RWPE2 (cell line): ENCODE results near the gene ANKRD42.
"Not testable (repeated sequence)": the region's sequence is repeated elsewhere in the genome, so short reads cannot be mapped to it uniquely, and the experiment has no call there.

Source experiments
- ATAC-seq: fragments of 200-7000 bp; cut with Tn5 transposase; 3 replicates; pipeline ENCODE4 v1.9.1; 2021; ENCODE audit warnings: low read depth
- DNase-seq: peaks from one replicate; pipeline ENCODE4 v3.0.0-alpha.2; 2020; ENCODE audit warnings: low spot score
- H3K27ac ChIP-seq: fragments of 450-650 bp; 2 replicates; pipeline ENCODE4 v1.5.1; 2017; ENCODE audit warnings: mild to moderate bottlenecking; ENCODE audit not compliant: poor library complexity, severe bottlenecking
- H3K27me3 ChIP-seq: fragments of 250-450 bp; sonication (Bioruptor Pico); 2 replicates; pipeline ENCODE4 v1.5.1; 2021; ENCODE audit warnings: mild to moderate bottlenecking, moderate library complexity; ENCODE audit not compliant: insufficient read depth, poor library complexity, severe bottlenecking
- H3K36me3 ChIP-seq: fragments of 250-450 bp; sonication (Bioruptor Pico); 2 replicates; pipeline ENCODE4 v1.5.1; 2020; ENCODE audit warnings: low read depth, mild to moderate bottlenecking, moderate library complexity
- H3K4me1 ChIP-seq: fragments of 250-450 bp; sonication (Bioruptor Pico); 2 replicates; pipeline ENCODE4 v1.5.1; 2021; ENCODE audit warnings: mild to moderate bottlenecking, moderate library complexity; ENCODE audit not compliant: insufficient read depth, poor library complexity, severe bottlenecking
- H3K4me3 ChIP-seq: fragments of 250-450 bp; sonication (Bioruptor Pico); 2 replicates; pipeline ENCODE4 v1.5.1; 2021; ENCODE audit warnings: mild to moderate bottlenecking, moderate library complexity; ENCODE audit not compliant: severe bottlenecking
- H3K9me3 ChIP-seq: fragments of 250-450 bp; sonication (Bioruptor Pico); 2 replicates; pipeline ENCODE4 v1.5.1; 2021; ENCODE audit warnings: mild to moderate bottlenecking, moderate library complexity; ENCODE audit not compliant: severe bottlenecking
- CTCF ChIP-seq: fragments of 450-650 bp; IDR thresholded peaks from one replicate; pipeline ENCODE4 v1.5.1; 2017; ENCODE audit warnings: mild to moderate bottlenecking, moderate library complexity; ENCODE audit not compliant: poor library complexity, severe bottlenecking

Gene ANKRD42

GRCh38 chr11:83206221-83206620 lies 12.7 kb downstream of the ANKRD42 start:
- Histone ChIP-seq H3K4me1 (no peaks in the 10 kb centered on the region), H3K4me3 (no peak overlapping the region), H3K36me3 (peaks cover 36% of the 10 kb centered on the region), H3K27ac (no peak overlapping the region), H3K9me3 (no peaks in the 10 kb centered on the region), H3K27me3 (no peaks in the 10 kb centered on the region)
- no peak for TF ChIP-seq CTCF
- no peak for ATAC-seq
- no peak for DNase-seq

DNA sequence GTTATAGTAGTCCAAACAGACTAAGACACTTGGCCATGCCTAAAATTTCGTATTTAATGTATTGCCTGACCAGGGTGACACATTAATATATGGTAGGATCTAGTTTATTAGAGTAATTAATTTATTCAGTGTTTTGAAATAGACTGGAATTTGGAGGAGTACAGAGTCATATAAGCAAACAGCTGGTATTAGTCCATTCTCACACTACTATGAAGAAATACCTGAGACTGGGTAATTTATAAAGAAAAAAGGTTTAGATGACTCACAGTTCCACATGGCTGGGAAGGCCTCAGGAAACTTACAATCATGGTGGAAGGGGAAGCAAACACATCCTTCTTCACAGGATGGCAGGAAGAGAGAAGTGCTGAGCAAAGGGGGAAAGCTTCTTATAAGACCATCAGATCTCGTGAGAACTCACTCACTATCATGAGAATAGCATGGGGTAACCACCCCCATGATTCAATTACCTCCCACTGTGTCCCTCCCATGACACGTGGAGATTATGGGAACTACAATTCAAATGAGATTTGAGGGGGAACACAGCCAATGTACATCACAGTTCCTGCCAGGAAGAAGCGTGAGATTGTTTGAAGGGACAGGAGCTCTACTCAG lies 13.4 kb downstream of the ANKRD42 start:
- not testable (repeated sequence) for H3K4me3 ChIP-seq, H3K27ac ChIP-seq, DNase-seq, H3K9me3 ChIP-seq, ATAC-seq, H3K27me3 ChIP-seq, H3K4me1 ChIP-seq
- H3K36me3 ChIP-seq, result peaks cover 37% of the 10 kb centered on the region

GRCh38 chr11:83219095-83219494 lies 25.6 kb downstream of the ANKRD42 start:
- Histone ChIP-seq H3K27me3 (no peaks in the 10 kb centered on the region), H3K4me1 (no peaks in the 10 kb centered on the region), H3K9me3 (no peaks in the 10 kb centered on the region), H3K27ac (no peak overlapping the region), H3K36me3 (peaks cover 9% of the 10 kb centered on the region; the same call in 1 of the 2 replicates), H3K4me3 (no peak overlapping the region)
- DNase-seq, result no peak
- no peak for ATAC-seq
- TF ChIP-seq CTCF, result no peak

GRCh38 chr11:83220260-83220659 lies 26.7 kb downstream of the ANKRD42 start:
- DNase-seq (no peak), ATAC-seq (peak; percentile 90)
- H3K27me3 ChIP-seq, result no peaks in the 10 kb centered on the region
- TF ChIP-seq CTCF, result no peak
- no peak overlapping the region for H3K27ac ChIP-seq
- no peaks in the 10 kb centered on the region for H3K36me3 ChIP-seq
- H3K4me1 ChIP-seq, result no peaks in the 10 kb centered on the region
- H3K4me3 ChIP-seq, result peak overlapping the region; percentile 4
- no peaks in the 10 kb centered on the region for H3K9me3 ChIP-seq

GRCh38 chr11:83221694-83222093 lies 28.2 kb downstream of the ANKRD42 start:
- ATAC-seq (no peak), DNase-seq (no peak)
- H3K4me3 ChIP-seq, result no peak overlapping the region
- TF ChIP-seq CTCF, result no peak
- H3K27ac ChIP-seq, result no peak overlapping the region
- H3K36me3 ChIP-seq, result no peaks in the 10 kb centered on the region
- no peaks in the 10 kb centered on the region for H3K9me3 ChIP-seq
- H3K4me1 ChIP-seq, result no peaks in the 10 kb centered on the region
- no peaks in the 10 kb centered on the region for H3K27me3 ChIP-seq
